Neutrophil (primary cell): Measurements from ENCODE around the gene NEK1.
"Not testable (repeated sequence)": the region's sequence is repeated elsewhere in the genome, so short reads cannot be mapped to it uniquely, and the experiment has no call there.

ENCODE experiments used
- H3K27ac ChIP-seq: fragments of 200-600 bp; sonication (generic); 2 replicates; pipeline ENCODE4 v1.5.1; 2016; ENCODE audit warnings: mild to moderate bottlenecking, moderate library complexity
- H3K27me3 ChIP-seq: fragments of 200-600 bp; sonication (generic); 2 replicates; pipeline ENCODE4 v1.6.0; 2016; ENCODE audit warnings: mild to moderate bottlenecking
- H3K36me3 ChIP-seq: fragments of 200-600 bp; sonication (generic); 2 replicates; pipeline ENCODE4 v1.5.1; 2017
- H3K4me1 ChIP-seq, 2 experiments: fragments of 200-600 bp in 1 of 2; sonication (generic) in 1 of 2; 1 replicate in 1 of 2; 2 replicates in 1 of 2; pipeline versions ENCODE4 v1.5.1 to v1.6.1; 2013 to 2016; ENCODE audit warnings: low read depth in 1 of 2, low read length in 1 of 2, mild to moderate bottlenecking in 1 of 2, moderate library complexity in 1 of 2; ENCODE audit not compliant: control insufficient read depth in 1 of 2, insufficient read depth in 1 of 2
- H3K4me3 ChIP-seq, 2 experiments: fragments of 200-600 bp in 1 of 2; sonication (generic) in 1 of 2; 1 replicate in 1 of 2; 2 replicates in 1 of 2; pipeline ENCODE4 v1.5.1; 2013 to 2016; ENCODE audit warnings: low read depth in 1 of 2, low read length in 1 of 2, mild to moderate bottlenecking in 1 of 2, moderate library complexity in 1 of 2
- H3K9me3 ChIP-seq: fragments of 200-600 bp; sonication (generic); 2 replicates; pipeline ENCODE4 v1.5.1; 2016
- CTCF ChIP-seq: fragments of 200-600 bp; sonication (generic); IDR thresholded peaks from 2 replicates; pipeline ENCODE4 v1.5.1; 2016; ENCODE audit warnings: antibody characterized with exemption

The NEK1 gene

GRCh38 chr4:169530048-169530447, 82.3 kb downstream of the NEK1 start:
- H3K27me3 ChIP-seq, result no peaks in the 10 kb centered on the region
- H3K27ac ChIP-seq, result no peak overlapping the region
- no peak for TF ChIP-seq CTCF
- H3K9me3 ChIP-seq, result no peaks in the 10 kb centered on the region
- no peaks in the 10 kb centered on the region for H3K4me1 ChIP-seq
- no peaks in the 10 kb centered on the region for H3K36me3 ChIP-seq
- H3K4me3 ChIP-seq, result no peak overlapping the region

GRCh38 chr4:169523796-169524195, 88.6 kb downstream of the NEK1 start:
- TF ChIP-seq CTCF, result no peak
- Histone ChIP-seq H3K4me3 (no peak overlapping the region), H3K9me3 (no peaks in the 10 kb centered on the region), H3K36me3 (no peaks in the 10 kb centered on the region), H3K27me3 (no peaks in the 10 kb centered on the region), H3K4me1 (no peaks in the 10 kb centered on the region), H3K27ac (no peak overlapping the region)

GRCh38 chr4:169510617-169511016, 101.8 kb downstream of the NEK1 start:
- no peaks in the 10 kb centered on the region for H3K9me3 ChIP-seq
- H3K4me1 ChIP-seq, result no peaks in the 10 kb centered on the region
- H3K27me3 ChIP-seq, result no peaks in the 10 kb centered on the region
- H3K27ac ChIP-seq, result no peak overlapping the region
- TF ChIP-seq CTCF, result no peak
- H3K36me3 ChIP-seq, result peaks cover 6% of the 10 kb centered on the region
- no peak overlapping the region for H3K4me3 ChIP-seq

- Histone ChIP-seq H3K9me3 (no peaks in the 10 kb centered on the region), H3K4me1 (no peaks in the 10 kb centered on the region), H3K27me3 (no peaks in the 10 kb centered on the region), H3K36me3 (peaks cover 10% of the 10 kb centered on the region), H3K27ac (no peak overlapping the region), H3K4me3 (no peak overlapping the region)
- no peak for TF ChIP-seq CTCF
These were observed 105.5 kb downstream of the NEK1 start for GRCh38 chr4:169506903-169507302.

GRCh38 chr4:169499907-169500306, 112.5 kb downstream of the NEK1 start:
- not testable (repeated sequence) for H3K4me3 ChIP-seq, H3K4me1 ChIP-seq, H3K36me3 ChIP-seq, H3K27me3 ChIP-seq, H3K9me3 ChIP-seq, H3K27ac ChIP-seq

DNA sequence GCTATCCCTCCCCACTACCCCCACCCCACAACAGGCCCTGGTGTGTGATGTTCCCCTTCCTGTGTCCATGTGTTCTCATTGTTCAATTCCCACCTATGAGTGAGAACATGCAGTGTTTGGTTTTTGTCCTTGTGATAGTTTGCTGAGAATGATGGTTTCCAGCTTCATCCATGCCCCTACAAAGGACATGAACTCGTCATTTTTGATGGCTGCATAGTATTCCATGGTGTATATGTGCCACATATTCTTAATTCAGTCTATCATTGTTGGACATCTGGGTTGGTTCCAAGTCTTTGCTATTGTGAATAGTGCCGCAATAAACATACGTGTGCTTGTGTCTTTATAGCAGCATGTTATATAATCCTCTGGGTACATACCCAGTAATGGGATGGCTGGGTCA, 118.1 kb downstream of the NEK1 start:
- not testable (repeated sequence) for H3K36me3 ChIP-seq, H3K4me3 ChIP-seq, H3K27me3 ChIP-seq, H3K9me3 ChIP-seq, H3K27ac ChIP-seq, H3K4me1 ChIP-seq

- Histone ChIP-seq H3K36me3 (no peaks in the 10 kb centered on the region), H3K4me3 (no peak overlapping the region), H3K27me3 (no peaks in the 10 kb centered on the region), H3K27ac (no peak overlapping the region), H3K9me3 (no peaks in the 10 kb centered on the region), H3K4me1 (no peaks in the 10 kb centered on the region)
- no peak for TF ChIP-seq CTCF
These were observed 119.2 kb downstream of the NEK1 start for GRCh38 chr4:169493164-169493524.
